HG02678 (cell line): ENCODE measurements around the gene KDM4E.
"Not testable (repeated sequence)": the region's sequence is repeated elsewhere in the genome, so short reads cannot be mapped to it uniquely, and the experiment has no call there.

Source experiments
- ATAC-seq: cut with Tn5 transposase; IDR thresholded peaks from one replicate; pipeline ENCODE4 v1.9.1; 2021; ENCODE audit warnings: mild to moderate bottlenecking, moderate library complexity; ENCODE audit not compliant: unreplicated experiment

Gene KDM4E

GRCh38 chr11:95024958-95025357 lies at the start of gene KDM4E:
TSS of gene KDM4E (plus strand) at chr11:95025258. CDS start at chr11:95025558, 300 bp downstream.
- ATAC-seq, result no peak

- ATAC-seq, result no peak
Measured at GRCh38 chr11:94975599-94975998, 49.5 kb upstream of the KDM4E start.

DNA sequence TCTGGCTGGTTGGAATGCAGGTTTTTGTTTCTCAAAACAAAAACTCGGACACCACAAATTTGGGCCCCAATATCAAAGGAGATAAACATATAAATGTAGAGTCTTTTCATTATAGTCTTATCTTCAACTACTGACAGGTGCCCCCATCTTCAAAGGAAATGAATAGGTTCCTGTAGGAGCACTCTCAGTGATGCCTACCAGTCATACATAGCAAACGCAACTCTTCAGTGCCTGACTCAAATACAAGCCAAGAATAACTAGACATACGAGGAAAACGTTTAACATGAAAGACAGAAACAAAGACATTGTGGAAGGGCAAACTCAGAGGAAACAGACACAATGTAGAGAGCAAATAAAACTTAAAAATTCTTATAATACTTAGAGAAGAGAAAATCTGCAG lies 37.7 kb upstream of the KDM4E start:
- ATAC-seq, result no peak

DNA sequence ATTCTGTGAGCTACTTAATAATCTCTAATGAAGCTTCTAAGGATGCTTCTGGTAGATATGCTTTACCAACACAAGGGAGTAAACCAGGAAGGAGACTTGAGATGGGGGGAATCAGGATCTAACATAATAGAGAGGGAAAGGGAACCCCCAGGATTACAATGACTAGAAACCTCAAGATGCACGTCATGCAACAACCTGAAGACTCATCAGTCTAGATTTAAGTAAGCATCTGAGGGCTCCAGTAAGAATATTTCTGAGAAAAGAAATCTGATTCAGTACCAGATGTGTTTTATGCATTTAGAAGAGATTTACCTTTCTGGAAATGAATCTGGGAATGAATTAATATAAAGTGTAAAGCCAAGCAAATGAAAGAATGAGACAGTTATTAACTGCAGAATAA lies 36.3 kb upstream of the KDM4E start:
- ATAC-seq, result no peak

GRCh38 chr11:94993400-94993943 lies 31.6 kb upstream of the KDM4E start:
- no peak for ATAC-seq

- ATAC-seq, result no peak
Measured at GRCh38 chr11:94997437-94997836, 27.6 kb upstream of the KDM4E start.

GRCh38 chr11:94998285-94998684 lies 26.8 kb upstream of the KDM4E start:
- ATAC-seq, result no peak

DNA sequence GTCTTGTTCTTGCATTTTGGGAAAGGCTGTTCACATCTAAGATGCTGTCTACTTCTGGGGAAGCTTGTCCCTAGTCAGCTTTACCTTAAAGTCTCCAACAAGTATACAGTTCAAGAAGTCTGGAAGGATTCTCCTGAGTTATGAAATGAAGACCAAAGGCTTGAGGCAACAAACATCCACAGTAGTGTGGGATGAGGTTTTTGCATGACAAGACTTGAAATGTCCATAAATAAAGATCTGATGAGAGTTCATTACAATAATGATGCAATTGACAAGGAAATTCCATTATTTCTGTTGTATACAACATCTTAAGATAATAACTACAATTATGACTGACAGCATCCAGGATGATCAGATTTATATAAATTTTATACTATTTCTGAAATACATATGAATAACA lies 21.3 kb upstream of the KDM4E start:
- ATAC-seq, result no peak

GRCh38 chr11:95005642-95006041 lies 19.4 kb upstream of the KDM4E start:
- ATAC-seq, result no peak

- no peak for ATAC-seq
Measured at GRCh38 chr11:95011376-95011775, 13.7 kb upstream of the KDM4E start.

GRCh38 chr11:95014184-95014821 lies 10.8 kb upstream of the KDM4E start:
- no peak for ATAC-seq

DNA sequence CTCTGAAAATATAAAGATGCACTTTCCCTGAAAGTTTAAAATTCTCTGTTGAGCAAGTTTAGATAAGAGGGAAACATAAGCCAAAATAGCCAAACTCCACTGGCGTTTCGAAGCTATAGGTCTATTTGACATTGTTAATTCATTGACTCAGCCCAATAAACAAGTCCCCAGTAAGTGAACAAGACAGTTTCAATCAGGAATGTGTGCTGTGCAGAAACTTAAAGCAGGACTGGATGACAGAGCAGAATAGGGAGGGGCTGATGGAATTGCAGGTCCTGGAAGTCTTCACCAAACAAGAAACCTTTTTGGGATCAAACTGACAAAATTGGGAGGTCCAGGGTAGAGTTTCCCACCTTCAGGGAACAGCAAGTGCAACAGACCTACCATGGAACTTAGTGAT lies 8.9 kb upstream of the KDM4E start:
- no peak for ATAC-seq

GRCh38 chr11:95021468-95021867 lies 3.6 kb upstream of the KDM4E start:
- ATAC-seq, result not testable (repeated sequence)

DNA sequence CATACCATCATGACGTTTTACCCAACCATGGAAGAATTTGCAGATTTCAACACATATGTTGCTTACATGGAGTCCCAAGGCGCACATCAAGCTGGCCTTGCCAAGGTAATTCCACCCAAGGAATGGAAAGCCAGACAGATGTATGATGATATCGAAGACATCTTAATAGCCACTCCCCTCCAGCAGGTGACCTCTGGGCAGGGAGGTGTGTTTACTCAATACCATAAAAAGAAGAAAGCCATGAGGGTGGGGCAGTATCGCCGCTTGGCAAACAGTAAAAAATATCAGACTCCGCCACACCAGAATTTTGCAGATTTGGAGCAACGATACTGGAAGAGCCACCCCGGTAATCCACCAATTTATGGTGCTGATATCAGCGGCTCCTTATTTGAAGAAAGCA lies 536 bp downstream of the KDM4E start:
- ATAC-seq, result not testable (repeated sequence)

DNA sequence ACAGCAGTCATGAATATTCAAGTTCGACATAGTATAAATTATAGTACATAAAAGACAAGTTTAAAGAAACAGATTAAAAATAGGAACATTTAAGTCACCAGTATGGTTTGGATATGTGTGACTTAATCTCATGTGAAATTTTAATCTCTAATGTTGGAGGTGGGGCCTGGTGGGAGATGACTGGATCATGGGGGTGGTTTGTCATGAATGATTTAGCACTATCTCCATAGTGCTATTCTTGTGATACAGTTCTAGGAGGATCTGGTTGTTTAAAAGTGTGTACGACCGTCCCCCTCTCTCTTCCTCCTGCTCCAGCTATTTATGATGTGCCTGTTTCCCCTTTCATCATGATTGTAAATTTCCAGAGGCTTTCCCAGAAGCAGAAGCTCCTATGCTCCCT lies 3.3 kb downstream of the KDM4E start:
- ATAC-seq, result no peak

- no peak for ATAC-seq
Measured at GRCh38 chr11:95033051-95033450, 8.0 kb downstream of the KDM4E start.

DNA sequence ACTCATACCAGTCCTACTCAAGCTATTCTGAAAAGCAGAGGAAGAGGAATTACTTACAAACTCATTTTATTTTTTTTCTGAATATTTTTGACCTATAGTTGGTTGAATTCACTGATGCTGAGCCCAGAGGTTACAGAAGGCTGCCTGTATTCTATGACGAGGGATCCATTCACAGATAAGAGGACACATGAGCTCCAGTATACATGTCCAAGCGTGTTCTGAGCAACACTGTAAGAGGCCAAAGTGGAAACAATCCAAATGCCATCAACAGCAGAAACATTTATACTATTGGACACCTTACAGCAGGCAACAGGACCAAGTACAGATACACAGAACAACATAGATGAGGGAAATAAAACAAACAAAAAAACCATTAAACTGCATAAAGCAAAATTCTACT lies 10.3 kb downstream of the KDM4E start:
- no peak for ATAC-seq

- not testable (repeated sequence) for ATAC-seq
Measured at GRCh38 chr11:95037356-95038035, 12.4 kb downstream of the KDM4E start.

- ATAC-seq, result no peak
Measured at GRCh38 chr11:95042239-95042638, 17.2 kb downstream of the KDM4E start.

- no peak for ATAC-seq
Measured at GRCh38 chr11:95042906-95043305, 17.8 kb downstream of the KDM4E start.

DNA sequence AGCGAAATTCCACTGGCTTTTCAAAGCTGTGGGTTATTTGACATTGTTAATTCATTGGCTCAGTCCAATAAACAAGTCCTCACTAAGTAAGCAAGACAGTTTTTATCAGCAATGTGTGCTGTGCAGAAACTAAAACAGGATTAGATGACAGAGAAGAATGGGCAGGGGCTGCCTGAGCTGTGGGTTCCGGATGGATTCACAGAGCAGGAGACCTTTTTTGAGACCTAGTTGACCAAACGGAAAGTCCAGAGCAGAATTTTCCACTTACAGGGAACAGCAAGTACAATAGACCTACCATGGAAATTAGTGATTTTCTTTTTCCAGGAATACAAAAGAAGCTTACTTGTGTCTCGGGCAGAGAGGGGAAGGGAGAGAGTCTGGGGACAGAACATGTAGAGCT lies 19.0 kb downstream of the KDM4E start:
- no peak for ATAC-seq

DNA sequence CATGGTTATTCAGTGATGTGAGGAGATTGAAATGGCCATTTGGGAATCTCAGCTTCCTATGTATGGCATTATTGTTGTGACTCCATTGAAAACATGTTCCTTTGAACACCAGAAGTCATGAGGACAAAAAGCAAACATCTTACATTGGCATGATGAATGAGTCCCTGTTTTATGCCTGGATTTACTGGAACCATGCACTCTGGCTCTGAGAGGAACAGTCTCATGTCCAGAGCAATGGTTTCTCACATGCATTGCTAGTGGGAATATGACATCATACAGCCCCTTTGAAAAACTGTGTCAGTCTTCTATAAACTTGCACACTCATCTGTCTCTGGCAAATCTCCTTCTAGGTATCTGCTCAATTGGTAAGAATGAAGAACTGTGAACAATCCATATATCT lies 20.8 kb downstream of the KDM4E start:
- ATAC-seq, result no peak
